ENCODE data around the gene POLR2A. TPM values are rescaled to one million over a fixed set of nuclear protein-coding genes. Genes with fewer than 3 reads are reported as not detected.

POLR2A gene
- total RNA-seq, 3 donors from 2014 or later: 64.2 to 174 (median 88.7) TPM

DNA sequence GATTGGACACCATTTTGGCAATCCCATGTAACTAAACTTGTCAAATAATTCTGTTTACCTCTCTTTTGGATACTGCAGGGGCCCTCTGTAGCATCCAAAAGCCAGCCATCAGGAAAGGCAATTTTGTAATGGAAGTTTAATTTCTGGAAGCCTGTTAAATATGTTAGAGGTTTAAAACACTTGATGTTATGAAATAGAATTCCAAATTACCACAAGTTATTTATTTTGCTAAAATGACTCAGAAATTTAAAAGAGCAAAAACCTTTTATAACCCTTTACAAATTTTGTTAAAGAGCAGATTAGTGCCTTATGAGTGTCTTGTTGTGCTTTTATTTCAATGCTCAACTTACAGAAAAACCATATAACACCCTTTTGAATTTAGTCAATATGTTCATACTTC is 44.7 kb downstream of the POLR2A start:
- H3K36me3 ChIP-seq: no peaks in the 10 kb centered on the region
- no peak for TF ChIP-seq POLR2A (IDR thresholded peaks at IDR 0.05)
- peaks cover 10 to 25% of the 10 kb centered on the region in 2 donors for H3K9me3 ChIP-seq
- H3K4me3 ChIP-seq: no peak overlapping the region
- intact Hi-C loops (cut with DNase I; ENCODE audit: low total_unique reads): no loop called here
- no peak overlapping the region for H3K27ac ChIP-seq
- H3K4me1 ChIP-seq: no peaks in the 10 kb centered on the region
- no peak for DNase-seq (ENCODE audit: low spot score in 2 of 2)
- H3K27me3 ChIP-seq: no peaks in the 10 kb centered on the region

DNA sequence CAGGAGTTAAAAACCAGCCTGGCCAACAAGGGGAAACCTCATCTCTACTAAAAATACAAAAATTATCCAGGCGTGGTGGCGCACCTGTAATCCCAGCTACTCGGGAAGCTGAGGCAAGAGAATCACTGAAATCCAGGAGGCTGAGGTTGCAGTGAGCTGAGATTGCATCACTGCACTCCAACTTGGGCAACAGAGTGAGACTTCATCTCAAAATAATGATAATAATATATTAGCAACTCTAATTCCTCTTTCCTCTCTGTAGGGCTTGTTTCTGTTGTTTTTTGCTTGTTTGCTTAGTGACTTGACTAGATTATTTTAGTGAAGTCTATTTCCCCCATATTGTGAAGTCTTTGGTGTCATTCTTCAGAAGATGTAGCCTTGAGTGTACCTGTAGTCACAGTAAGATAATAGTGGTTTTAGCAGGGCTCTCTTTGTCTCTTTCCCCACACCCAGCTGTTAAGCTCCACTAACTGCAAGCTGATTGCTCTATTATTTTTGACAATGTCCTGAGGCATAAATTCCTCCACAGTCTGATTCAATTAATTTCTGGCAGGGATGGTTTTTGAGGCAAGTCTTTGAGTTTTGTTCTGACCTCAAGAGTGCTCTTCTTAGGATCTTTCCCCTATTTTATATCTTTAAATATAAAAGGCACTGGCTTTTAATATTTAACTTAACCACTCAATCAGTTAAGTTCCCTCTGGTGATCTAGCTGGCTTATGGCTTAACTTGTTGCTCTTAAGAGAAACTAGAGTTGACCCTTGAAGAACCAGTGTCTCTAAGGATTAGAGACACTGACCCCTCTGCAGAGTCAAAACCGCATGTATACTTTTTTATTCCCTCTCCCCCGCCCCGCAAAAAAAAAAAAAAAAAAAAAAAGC is 46.1 kb downstream of the POLR2A start:
- H3K9me3 ChIP-seq: peaks cover 10 to 25% of the 10 kb centered on the region in 2 donors
- H3K27ac ChIP-seq: no peak overlapping the region
- no peak overlapping the region for H3K4me3 ChIP-seq
- no peaks in the 10 kb centered on the region for H3K27me3 ChIP-seq
- H3K4me1 ChIP-seq: no peaks in the 10 kb centered on the region
- TF ChIP-seq POLR2A (IDR thresholded peaks at IDR 0.05) (no peak), POLR2AphosphoS5 (IDR thresholded peaks at IDR 0.05) (no peak)
- TF ChIP-seq, protein P1, sequence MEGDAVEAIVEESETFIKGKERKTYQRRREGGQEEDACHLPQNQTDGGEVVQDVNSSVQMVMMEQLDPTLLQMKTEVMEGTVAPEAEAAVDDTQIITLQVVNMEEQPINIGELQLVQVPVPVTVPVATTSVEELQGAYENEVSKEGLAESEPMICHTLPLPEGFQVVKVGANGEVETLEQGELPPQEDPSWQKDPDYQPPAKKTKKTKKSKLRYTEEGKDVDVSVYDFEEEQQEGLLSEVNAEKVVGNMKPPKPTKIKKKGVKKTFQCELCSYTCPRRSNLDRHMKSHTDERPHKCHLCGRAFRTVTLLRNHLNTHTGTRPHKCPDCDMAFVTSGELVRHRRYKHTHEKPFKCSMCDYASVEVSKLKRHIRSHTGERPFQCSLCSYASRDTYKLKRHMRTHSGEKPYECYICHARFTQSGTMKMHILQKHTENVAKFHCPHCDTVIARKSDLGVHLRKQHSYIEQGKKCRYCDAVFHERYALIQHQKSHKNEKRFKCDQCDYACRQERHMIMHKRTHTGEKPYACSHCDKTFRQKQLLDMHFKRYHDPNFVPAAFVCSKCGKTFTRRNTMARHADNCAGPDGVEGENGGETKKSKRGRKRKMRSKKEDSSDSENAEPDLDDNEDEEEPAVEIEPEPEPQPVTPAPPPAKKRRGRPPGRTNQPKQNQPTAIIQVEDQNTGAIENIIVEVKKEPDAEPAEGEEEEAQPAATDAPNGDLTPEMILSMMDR (IDR thresholded peaks at IDR 0.05): no peak
- intact Hi-C loops (cut with DNase I; ENCODE audit: low total_unique reads): no loop called here
- H3K36me3 ChIP-seq: no peaks in the 10 kb centered on the region
- no peak for DNase-seq (ENCODE audit: low spot score in 2 of 2)

DNA sequence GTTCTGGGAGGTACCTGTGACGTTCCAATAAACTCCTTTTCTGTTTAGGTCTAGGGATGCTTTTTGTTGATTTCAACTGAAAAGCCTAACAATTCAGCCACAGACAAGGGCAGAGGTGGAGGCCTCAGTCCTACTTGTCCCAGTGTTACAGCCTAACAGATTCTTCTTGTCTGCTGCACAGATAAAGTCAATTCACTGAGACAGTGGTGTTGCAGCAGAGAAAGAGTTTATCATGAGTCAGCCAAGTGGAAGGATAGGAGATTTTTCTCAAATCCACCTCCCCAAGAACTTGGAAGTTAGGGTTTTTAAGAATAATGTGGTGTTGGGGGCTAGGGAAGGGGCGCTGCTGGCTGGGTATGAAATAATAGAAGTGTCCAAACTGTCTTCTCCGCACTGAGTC is 53.9 kb downstream of the POLR2A start:
- no peak for DNase-seq (ENCODE audit: low spot score in 2 of 2)
- H3K4me1 ChIP-seq: no peaks in the 10 kb centered on the region
- peaks cover 0 to 6% of the 10 kb centered on the region in 2 donors for H3K9me3 ChIP-seq
- TF ChIP-seq POLR2AphosphoS5 (IDR thresholded peaks at IDR 0.05): no peak
- TF ChIP-seq POLR2A (IDR thresholded peaks at IDR 0.05): no peak
- TF ChIP-seq, protein P1 (IDR thresholded peaks at IDR 0.05): no peak
- intact Hi-C loops (cut with DNase I; ENCODE audit: low total_unique reads): no loop called here
- no peaks in the 10 kb centered on the region for H3K27me3 ChIP-seq
- H3K27ac ChIP-seq: no peak overlapping the region
- no peak overlapping the region for H3K4me3 ChIP-seq
- H3K36me3 ChIP-seq: no peaks in the 10 kb centered on the region

- intact Hi-C loops (cut with DNase I; ENCODE audit: low total_unique reads): no loop called here
- Histone ChIP-seq H3K27ac (no peak overlapping the region), H3K27me3 (no peaks in the 10 kb centered on the region), H3K4me1 (no peaks in the 10 kb centered on the region), H3K4me3 (no peak overlapping the region), H3K9me3 (peaks cover 0 to 6% of the 10 kb centered on the region in 2 donors), H3K36me3 (no peaks in the 10 kb centered on the region)
- TF ChIP-seq POLR2AphosphoS5 (IDR thresholded peaks at IDR 0.05) (no peak), POLR2A (IDR thresholded peaks at IDR 0.05) (no peak)
- TF ChIP-seq, protein P1 (IDR thresholded peaks at IDR 0.05): no peak
- DNase-seq (ENCODE audit: low spot score in 2 of 2): no peak
Measured at GRCh38 chr17:7538891-7539545, 54.9 kb downstream of the POLR2A start.

DNA sequence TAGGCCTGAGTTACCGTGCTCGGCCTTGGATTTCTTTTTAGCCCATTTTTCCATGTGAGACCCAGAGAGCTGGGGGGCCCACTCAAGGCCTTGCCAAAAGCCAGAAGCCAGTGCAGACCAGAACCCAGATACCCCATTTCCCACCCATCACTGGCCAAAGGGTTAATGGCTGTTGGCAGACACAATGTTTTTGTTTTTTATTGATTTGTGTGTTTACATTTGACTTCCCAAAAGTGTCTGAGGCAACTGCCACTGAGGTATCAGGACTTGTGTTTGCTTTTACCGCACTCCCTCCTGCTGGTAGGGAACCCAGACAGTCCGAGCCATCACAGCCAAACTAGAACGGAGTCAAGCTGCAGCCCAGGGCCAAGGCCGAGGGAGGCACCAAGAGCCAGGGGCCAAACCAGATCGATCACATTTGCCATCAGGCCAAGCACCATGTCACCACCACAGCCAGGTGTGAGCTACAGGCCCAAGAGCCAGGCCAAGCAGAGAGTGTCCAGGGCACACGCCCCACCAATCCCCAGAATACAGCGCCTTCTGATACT is 57.0 kb downstream of the POLR2A start:
- no peak overlapping the region for H3K27ac ChIP-seq
- H3K27me3 ChIP-seq: no peaks in the 10 kb centered on the region
- H3K9me3 ChIP-seq: peaks cover 0 to 6% of the 10 kb centered on the region in 2 donors
- H3K4me1 ChIP-seq: no peaks in the 10 kb centered on the region
- H3K36me3 ChIP-seq: no peaks in the 10 kb centered on the region
- TF ChIP-seq POLR2A (IDR thresholded peaks at IDR 0.05) (no peak), POLR2AphosphoS5 (IDR thresholded peaks at IDR 0.05) (no peak)
- TF ChIP-seq, protein P1 (IDR thresholded peaks at IDR 0.05): no peak
- no peak overlapping the region for H3K4me3 ChIP-seq
- no peak for DNase-seq (ENCODE audit: low spot score in 2 of 2)
- intact Hi-C loops (cut with DNase I; ENCODE audit: low total_unique reads): no loop called here

Data from breast epithelium (tissue), 4 donors.